HepG2 (cell line): ENCODE results near the gene RNU4-1. TPM values are rescaled to one million over a fixed set of nuclear protein-coding genes. Genes with fewer than 3 reads are reported as not detected.
A peak's percentile ranks its signal among the peaks of the same experiment; 100 is the strongest.

ENCODE experiments used
- ARNT ChIP-seq: fragments of 450-650 bp; IDR thresholded peaks from 2 replicates; pipeline ENCODE4 v1.6.1; 2017
- ELF4 ChIP-seq: sonication (generic); formaldehyde crosslinking; IDR thresholded peaks from 2 replicates; pipeline ENCODE4 v1.5.0; 2020; ENCODE audit warnings: missing genetic modification reagents, mild to moderate bottlenecking, moderate library complexity, borderline replicate concordance
- HCFC1 ChIP-seq: fragments of 150-350 bp; IDR thresholded peaks from 2 replicates; pipeline ENCODE4 v1.6.1; 2014; ENCODE audit warnings: low read depth, low read length
- SAP130 ChIP-seq: IDR thresholded peaks from 2 replicates; pipeline ENCODE4 v1.6.1; 2016; ENCODE audit warnings: low read depth
- SMYD3 ChIP-seq: sonication (generic); formaldehyde crosslinking; IDR thresholded peaks from 2 replicates; pipeline ENCODE4 v1.8.1; 2023; ENCODE audit warnings: mild to moderate bottlenecking, missing genetic modification reagents
- SUZ12 ChIP-seq: fragments of 150-350 bp; IDR thresholded peaks from 2 replicates; pipeline ENCODE4 v1.6.1; 2014; ENCODE audit warnings: low read depth, low read length
- ZFP36L2 ChIP-seq: sonication (generic); formaldehyde crosslinking; IDR thresholded peaks from 2 replicates; pipeline ENCODE4 v1.4.0; 2020; ENCODE audit warnings: missing genetic modification reagents
- ZNF468 ChIP-seq: sonication (generic); formaldehyde crosslinking; IDR thresholded peaks from 2 replicates; pipeline ENCODE4 v1.8.0; 2022; ENCODE audit warnings: mild to moderate bottlenecking, moderate library complexity, missing genetic modification reagents
- ZNF569 ChIP-seq: sonication (generic); formaldehyde crosslinking; IDR thresholded peaks from 2 replicates; pipeline ENCODE4 v1.5.0; 2020; ENCODE audit warnings: mild to moderate bottlenecking, missing genetic modification reagents, moderate library complexity, borderline replicate concordance
- ZNF674 ChIP-seq: sonication (generic); formaldehyde crosslinking; IDR thresholded peaks from 2 replicates; pipeline ENCODE4 v1.5.0; 2020; ENCODE audit warnings: low read depth, mild to moderate bottlenecking, missing genetic modification reagents
- polyA plus RNA-seq, 8 experiments: library from polyadenylated mRNA; depleted of rRNA in 3 of 8; stranded (reverse) in 7 of 8; unstranded in 1 of 8; fragments of >200 nt; fragmentation: Illumina TruSeq in 4 of 8; extraction: Trizol in 4 of 8; gene quantifications; 2 replicates each; pipeline versions ENCODE4 v1.2.1 to v1.2.3, GENCODE V29; 2011 to 2016; ENCODE audit warnings: low read depth in 4 of 8, missing spikeins in 1 of 8, mixed read lengths in 1 of 8; ENCODE audit not compliant: insufficient read depth in 1 of 8
- total RNA-seq, 5 experiments: library from RNA; depleted of rRNA; stranded (reverse); fragments of >200 nt; fragmentation: Illumina TruSeq; extraction: Trizol; gene quantifications; 2 replicates each; pipeline ENCODE4 v1.2.3, GENCODE V29; 2016; ENCODE audit warnings: low read depth in 1 of 5
- TF ChIP-seq, protein P1 (sequence below): sonication (generic); formaldehyde crosslinking; IDR thresholded peaks from 2 replicates; pipeline ENCODE4 v1.4.0; 2020; ENCODE audit warnings: missing genetic modification reagents
- TF ChIP-seq, protein P2 (sequence below): sonication (generic); formaldehyde crosslinking; IDR thresholded peaks from 2 replicates; pipeline ENCODE4 v1.9.0; 2021; ENCODE audit warnings: missing genetic modification reagents, borderline replicate concordance
- TF ChIP-seq, protein P3 (sequence below): sonication (generic); formaldehyde crosslinking; IDR thresholded peaks from 2 replicates; pipeline ENCODE4 v1.4.0; 2020; ENCODE audit warnings: mild to moderate bottlenecking, missing genetic modification reagents, borderline replicate concordance
- TF ChIP-seq, protein P4 (sequence below): sonication (generic); formaldehyde crosslinking; IDR thresholded peaks from 2 replicates; pipeline ENCODE4 v1.4.0; 2020; ENCODE audit warnings: low read depth, mild to moderate bottlenecking, missing genetic modification reagents
- TF ChIP-seq, protein P5 (sequence below), 2 experiments: sonication (generic) in 1 of 2; formaldehyde crosslinking in 1 of 2; IDR thresholded peaks; 2 replicates each; pipeline versions ENCODE4 v1.6.1 to v1.9.0; 2014 to 2022; ENCODE audit warnings: antibody characterized with exemption in 1 of 2, borderline replicate concordance in 1 of 2, inconsistent platforms in 1 of 2, low read depth in 1 of 2, missing genetic modification reagents in 1 of 2

Gene RNU4-1
- total and polyA plus RNA-seq, 2 of the 13 experiments (the other 11 are each of a cell fraction or from before 2014, with no cell fraction given), result 7,407 TPM; not detected in 1

DNA sequence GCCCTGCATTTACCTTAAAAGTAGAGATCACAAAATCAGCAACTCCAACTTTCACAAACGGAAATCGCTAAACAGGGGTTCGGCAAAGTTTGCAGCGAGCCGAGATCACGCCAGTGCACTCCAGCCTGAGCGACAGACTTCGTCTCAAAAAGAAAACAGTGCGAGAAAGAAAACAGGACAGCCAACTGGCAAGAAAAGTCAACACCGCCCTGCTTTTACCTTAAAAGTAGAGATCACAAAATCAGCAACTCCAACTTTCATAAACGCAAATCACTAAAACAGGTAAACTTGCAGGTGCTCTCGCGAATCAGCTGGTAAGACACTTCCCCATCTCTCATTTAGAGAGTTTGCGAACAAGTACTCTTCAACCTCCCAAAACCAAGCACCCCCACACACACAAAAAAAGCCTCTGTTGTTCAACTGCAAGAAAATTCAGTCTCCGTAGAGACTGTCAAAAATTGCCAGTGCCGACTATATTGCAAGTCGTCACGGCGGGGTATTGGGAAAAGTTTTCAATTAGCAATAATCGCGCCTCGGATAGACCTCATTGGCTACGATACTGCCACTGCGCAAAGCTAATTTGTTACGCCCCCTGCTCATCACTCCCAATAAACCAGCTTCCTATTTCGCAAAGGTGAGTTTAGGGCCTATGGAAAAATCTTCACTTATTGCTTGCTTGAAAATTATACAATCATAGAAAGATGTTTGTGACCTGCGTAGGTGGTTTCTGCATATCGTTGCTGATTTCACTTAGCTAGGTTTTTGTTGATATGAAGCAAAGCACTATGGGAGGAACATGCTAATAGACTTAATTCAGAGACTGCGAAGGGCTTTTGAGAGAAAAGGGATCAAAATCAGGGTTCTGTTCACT, at the start of gene RNU4-1 (continued):
- TF ChIP-seq ZFP36L2 (CRISPR knock-in tag) (0 out of 2 replicates have a peak, but pooled peaks have one; percentile 30), SUZ12 (peak; percentile 58), SAP130 (CRISPR knock-in tag) (peak; percentile 85), SMYD3 (CRISPR knock-in tag) (peak; percentile 95; the same call in 1 of the 2 replicates), ZNF569 (CRISPR knock-in tag) (no peak), ARNT (no peak), ZNF468 (no peak), HCFC1 (no peak; the same call in 1 of the 2 replicates), ZNF674 (CRISPR knock-in tag) (no peak), ELF4 (peak; percentile 73; the same call in 1 of the 2 replicates)
- TF ChIP-seq, protein P1, sequence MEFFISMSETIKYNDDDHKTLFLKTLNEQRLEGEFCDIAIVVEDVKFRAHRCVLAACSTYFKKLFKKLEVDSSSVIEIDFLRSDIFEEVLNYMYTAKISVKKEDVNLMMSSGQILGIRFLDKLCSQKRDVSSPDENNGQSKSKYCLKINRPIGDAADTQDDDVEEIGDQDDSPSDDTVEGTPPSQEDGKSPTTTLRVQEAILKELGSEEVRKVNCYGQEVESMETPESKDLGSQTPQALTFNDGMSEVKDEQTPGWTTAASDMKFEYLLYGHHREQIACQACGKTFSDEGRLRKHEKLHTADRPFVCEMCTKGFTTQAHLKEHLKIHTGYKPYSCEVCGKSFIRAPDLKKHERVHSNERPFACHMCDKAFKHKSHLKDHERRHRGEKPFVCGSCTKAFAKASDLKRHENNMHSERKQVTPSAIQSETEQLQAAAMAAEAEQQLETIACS (CRISPR knock-in tag), result no peak
- TF ChIP-seq, protein P2, sequence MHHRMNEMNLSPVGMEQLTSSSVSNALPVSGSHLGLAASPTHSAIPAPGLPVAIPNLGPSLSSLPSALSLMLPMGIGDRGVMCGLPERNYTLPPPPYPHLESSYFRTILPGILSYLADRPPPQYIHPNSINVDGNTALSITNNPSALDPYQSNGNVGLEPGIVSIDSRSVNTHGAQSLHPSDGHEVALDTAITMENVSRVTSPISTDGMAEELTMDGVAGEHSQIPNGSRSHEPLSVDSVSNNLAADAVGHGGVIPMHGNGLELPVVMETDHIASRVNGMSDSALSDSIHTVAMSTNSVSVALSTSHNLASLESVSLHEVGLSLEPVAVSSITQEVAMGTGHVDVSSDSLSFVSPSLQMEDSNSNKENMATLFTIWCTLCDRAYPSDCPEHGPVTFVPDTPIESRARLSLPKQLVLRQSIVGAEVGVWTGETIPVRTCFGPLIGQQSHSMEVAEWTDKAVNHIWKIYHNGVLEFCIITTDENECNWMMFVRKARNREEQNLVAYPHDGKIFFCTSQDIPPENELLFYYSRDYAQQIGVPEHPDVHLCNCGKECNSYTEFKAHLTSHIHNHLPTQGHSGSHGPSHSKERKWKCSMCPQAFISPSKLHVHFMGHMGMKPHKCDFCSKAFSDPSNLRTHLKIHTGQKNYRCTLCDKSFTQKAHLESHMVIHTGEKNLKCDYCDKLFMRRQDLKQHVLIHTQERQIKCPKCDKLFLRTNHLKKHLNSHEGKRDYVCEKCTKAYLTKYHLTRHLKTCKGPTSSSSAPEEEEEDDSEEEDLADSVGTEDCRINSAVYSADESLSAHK (CRISPR knock-in tag), result no peak
- TF ChIP-seq, protein P3, sequence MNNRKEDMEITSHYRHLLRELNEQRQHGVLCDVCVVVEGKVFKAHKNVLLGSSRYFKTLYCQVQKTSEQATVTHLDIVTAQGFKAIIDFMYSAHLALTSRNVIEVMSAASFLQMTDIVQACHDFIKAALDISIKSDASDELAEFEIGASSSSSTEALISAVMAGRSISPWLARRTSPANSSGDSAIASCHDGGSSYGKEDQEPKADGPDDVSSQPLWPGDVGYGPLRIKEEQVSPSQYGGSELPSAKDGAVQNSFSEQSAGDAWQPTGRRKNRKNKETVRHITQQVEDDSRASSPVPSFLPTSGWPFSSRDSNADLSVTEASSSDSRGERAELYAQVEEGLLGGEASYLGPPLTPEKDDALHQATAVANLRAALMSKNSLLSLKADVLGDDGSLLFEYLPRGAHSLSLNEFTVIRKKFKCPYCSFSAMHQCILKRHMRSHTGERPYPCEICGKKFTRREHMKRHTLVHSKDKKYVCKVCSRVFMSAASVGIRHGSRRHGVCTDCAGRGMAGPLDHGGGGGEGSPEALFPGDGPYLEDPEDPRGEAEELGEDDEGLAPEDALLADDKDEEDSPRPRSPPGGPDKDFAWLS (CRISPR knock-in tag), result no peak
- TF ChIP-seq, protein P4, sequence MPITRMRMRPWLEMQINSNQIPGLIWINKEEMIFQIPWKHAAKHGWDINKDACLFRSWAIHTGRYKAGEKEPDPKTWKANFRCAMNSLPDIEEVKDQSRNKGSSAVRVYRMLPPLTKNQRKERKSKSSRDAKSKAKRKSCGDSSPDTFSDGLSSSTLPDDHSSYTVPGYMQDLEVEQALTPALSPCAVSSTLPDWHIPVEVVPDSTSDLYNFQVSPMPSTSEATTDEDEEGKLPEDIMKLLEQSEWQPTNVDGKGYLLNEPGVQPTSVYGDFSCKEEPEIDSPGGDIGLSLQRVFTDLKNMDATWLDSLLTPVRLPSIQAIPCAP, result no peak
- TF ChIP-seq, protein P5, sequence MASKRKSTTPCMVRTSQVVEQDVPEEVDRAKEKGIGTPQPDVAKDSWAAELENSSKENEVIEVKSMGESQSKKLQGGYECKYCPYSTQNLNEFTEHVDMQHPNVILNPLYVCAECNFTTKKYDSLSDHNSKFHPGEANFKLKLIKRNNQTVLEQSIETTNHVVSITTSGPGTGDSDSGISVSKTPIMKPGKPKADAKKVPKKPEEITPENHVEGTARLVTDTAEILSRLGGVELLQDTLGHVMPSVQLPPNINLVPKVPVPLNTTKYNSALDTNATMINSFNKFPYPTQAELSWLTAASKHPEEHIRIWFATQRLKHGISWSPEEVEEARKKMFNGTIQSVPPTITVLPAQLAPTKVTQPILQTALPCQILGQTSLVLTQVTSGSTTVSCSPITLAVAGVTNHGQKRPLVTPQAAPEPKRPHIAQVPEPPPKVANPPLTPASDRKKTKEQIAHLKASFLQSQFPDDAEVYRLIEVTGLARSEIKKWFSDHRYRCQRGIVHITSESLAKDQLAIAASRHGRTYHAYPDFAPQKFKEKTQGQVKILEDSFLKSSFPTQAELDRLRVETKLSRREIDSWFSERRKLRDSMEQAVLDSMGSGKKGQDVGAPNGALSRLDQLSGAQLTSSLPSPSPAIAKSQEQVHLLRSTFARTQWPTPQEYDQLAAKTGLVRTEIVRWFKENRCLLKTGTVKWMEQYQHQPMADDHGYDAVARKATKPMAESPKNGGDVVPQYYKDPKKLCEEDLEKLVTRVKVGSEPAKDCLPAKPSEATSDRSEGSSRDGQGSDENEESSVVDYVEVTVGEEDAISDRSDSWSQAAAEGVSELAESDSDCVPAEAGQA (IDR thresholded peaks at IDR 0.05; ENCODE audit: low read depth), result peak; percentile 50; the same call in 1 of the 2 replicates
- TF ChIP-seq, protein P5 (CRISPR knock-in tag; IDR thresholded peaks at IDR 0.05; ENCODE audit: borderline replicate concordance), result 0 out of 2 replicates have a peak, but pooled peaks have one; percentile 52
